Measurements from ENCODE around the gene PRR11. TPM values are rescaled to one million over a fixed set of nuclear protein-coding genes. Genes with fewer than 3 reads are reported as not detected.

PRR11 gene
- total RNA-seq, 4 donors from 2014 or later, result 0.20 to 7.9 (median 0.53) TPM; not detected in 1

DNA sequence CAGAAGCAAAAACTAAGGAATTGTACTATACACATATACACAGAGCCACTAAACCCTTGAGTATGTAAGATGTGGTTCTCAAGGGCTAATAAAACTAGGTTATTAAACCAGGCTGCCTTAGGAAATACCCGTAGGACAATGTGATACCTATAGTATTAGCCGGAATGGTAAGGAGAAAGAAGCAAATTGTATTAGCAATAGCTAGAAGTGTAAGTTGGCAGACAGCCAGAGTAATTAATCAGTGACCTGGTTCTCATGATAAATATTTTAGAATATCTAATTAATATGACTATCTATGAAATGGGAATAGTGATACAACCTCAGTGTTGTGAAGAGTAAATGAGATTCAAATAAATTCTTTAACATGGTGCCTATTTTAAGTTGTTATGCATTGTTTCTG lies 83.4 kb downstream of the PRR11 start:
- Histone ChIP-seq H3K4me1 (no peaks in the 10 kb centered on the region), H3K36me3 (no peaks in the 10 kb centered on the region), H3K9me3 (no peaks in the 10 kb centered on the region), H3K27ac (no peak overlapping the region), H3K27me3 (no peaks in the 10 kb centered on the region), H3K4me3 (no peak overlapping the region)
- DNase-seq, result no peak
- intact Hi-C loops (cut with DNase I; ENCODE audit: low total_unique reads) (no loop called here), in situ Hi-C loops (cut with MboI; ENCODE audit: low sequenced_read_pairs in 4 of 4) (no loop called here)
- TF ChIP-seq, protein P1, sequence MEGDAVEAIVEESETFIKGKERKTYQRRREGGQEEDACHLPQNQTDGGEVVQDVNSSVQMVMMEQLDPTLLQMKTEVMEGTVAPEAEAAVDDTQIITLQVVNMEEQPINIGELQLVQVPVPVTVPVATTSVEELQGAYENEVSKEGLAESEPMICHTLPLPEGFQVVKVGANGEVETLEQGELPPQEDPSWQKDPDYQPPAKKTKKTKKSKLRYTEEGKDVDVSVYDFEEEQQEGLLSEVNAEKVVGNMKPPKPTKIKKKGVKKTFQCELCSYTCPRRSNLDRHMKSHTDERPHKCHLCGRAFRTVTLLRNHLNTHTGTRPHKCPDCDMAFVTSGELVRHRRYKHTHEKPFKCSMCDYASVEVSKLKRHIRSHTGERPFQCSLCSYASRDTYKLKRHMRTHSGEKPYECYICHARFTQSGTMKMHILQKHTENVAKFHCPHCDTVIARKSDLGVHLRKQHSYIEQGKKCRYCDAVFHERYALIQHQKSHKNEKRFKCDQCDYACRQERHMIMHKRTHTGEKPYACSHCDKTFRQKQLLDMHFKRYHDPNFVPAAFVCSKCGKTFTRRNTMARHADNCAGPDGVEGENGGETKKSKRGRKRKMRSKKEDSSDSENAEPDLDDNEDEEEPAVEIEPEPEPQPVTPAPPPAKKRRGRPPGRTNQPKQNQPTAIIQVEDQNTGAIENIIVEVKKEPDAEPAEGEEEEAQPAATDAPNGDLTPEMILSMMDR (IDR thresholded peaks at IDR 0.05 in 4 of 5, conservative IDR thresholded peaks at IDR 0.05 in 1 of 5), result no peak
- TF ChIP-seq POLR2A (IDR thresholded peaks at IDR 0.05), result no peak
- ATAC-seq, result no peak

DNA sequence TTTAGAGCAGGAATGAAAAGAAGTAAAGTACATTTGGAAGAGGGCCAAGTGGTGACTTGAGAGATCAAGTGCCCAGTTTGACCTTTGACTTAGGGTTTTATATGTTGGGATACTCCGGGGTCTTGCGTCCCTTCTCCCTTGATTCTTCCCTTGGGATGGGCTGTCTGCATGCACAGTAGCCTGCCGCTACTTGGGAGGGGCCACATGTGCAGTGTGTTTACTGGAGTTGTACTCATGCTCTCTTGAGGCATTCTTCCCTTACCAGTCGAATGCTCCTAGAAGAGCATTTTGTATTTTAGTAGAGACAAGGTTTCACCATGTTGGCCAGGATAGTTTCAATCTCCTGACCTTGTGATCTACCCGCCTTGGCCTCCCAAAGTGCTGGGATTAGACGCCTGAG lies 88.5 kb downstream of the PRR11 start:
- in situ Hi-C loops (cut with MboI; ENCODE audit: low sequenced_read_pairs in 4 of 4) (no loop called here), intact Hi-C loops (cut with DNase I; ENCODE audit: low total_unique reads) (no loop called here)
- no peaks in the 10 kb centered on the region for H3K27me3 ChIP-seq
- no peaks in the 10 kb centered on the region for H3K36me3 ChIP-seq
- H3K9me3 ChIP-seq, result no peaks in the 10 kb centered on the region
- TF ChIP-seq POLR2A (IDR thresholded peaks at IDR 0.05), result no peak
- TF ChIP-seq, protein P1 (IDR thresholded peaks at IDR 0.05 in 4 of 5, conservative IDR thresholded peaks at IDR 0.05 in 1 of 5), result no peak
- H3K4me1 ChIP-seq, result no peaks in the 10 kb centered on the region
- no peak overlapping the region for H3K27ac ChIP-seq
- DNase-seq, result no peak
- ATAC-seq, result no peak
- H3K4me3 ChIP-seq, result no peak overlapping the region

MicroRNAs encoded within 50 kb of the gene (microRNA counts, 767-probe panel; counts per million panel counts)
- microRNA hsa-miR-301a-3p (356 to 448 counts per million in 2 donors), microRNA hsa-miR-454-3p (356 to 448 counts per million in 2 donors)

Small RNA genes lying within 50 kb of the gene (microRNA-seq; reads per million reads assigned to microRNA genes)
- 16.6 to 35.0 reads per million in 2 donors for gene MIR301A (ENCODE audit: borderline replicate concordance in 2 of 2)
- 570 to 603 reads per million in 2 donors for gene MIR454 (ENCODE audit: borderline replicate concordance in 2 of 2)

Other genes starting within 250 kb of the PRR11 start
- gene TRIM37, start 48.9 kb upstream of the PRR11 start, total RNA-seq, result 10 to 100 TPM; 16.1 to 17.5 (median 16.3) TPM
- gene SKA2, start 560 bp upstream of the PRR11 start, total RNA-seq, result 10 to 100 TPM in 2 of 4 donors, 1 to 10 TPM in 2; 4.1 to 17.8 (median 8.7) TPM
- gene SMG8, start 54.3 kb downstream of the PRR11 start, total RNA-seq, result 10 to 100 TPM in 2 of 4 donors, 1 to 10 TPM in 2; 6.7 to 11.7 (median 10.0) TPM
- gene GDPD1, start 64.8 kb downstream of the PRR11 start, total RNA-seq, result under 1 TPM in 3 of 4 donors, not detected in 1; 0.29 to 0.95 (median 0.29) TPM
- gene YPEL2, start 175.9 kb downstream of the PRR11 start, total RNA-seq, result 10 to 100 TPM; 18.9 to 27.4 (median 22.2) TPM